ENCODE data around the gene HBS1L. TPM values are rescaled to one million over a fixed set of nuclear protein-coding genes. Genes with fewer than 3 reads are reported as not detected.

HBS1L gene
- total and polyA plus RNA-seq, 9 of the 15 experiments (the other 6 are each of a cell fraction or from before 2014, with no cell fraction given): 101 to 199 (median 145) TPM

DNA sequence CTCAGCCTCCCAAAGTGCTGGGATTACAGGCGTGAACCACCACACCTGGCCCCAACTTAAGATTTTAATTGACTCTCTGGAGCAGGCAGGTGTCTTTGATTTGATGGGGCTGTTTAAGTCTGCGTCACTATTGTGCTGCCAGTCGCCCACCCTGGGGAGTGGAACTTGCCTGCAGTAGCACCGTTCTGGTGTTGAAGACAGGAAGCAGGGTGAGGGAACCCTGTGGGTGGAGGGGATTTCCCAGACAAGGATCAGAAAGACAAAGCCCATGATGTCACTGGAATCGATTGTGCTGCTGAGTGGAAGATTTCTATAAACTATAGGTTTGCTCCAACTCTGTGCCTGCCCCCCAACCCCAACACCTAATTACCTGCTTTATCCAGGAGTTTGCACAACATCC is 115.7 kb downstream of the HBS1L start:
- Histone ChIP-seq H3K79me2 (ENCODE audit: control insufficient read depth, insufficient read depth, low read length) (no peaks in the 10 kb centered on the region), H3K9ac (ENCODE audit: insufficient read depth in 1 of 2, low read depth in 2 of 2, low read length in 2 of 2) (no peak overlapping the region; a peak in 1 of 4 replicates), H3K27me3 (ENCODE audit: control insufficient read depth in 2 of 2, insufficient read depth in 2 of 2, low read length in 2 of 2) (peaks cover 0 to 2% of the 10 kb centered on the region in 2 experiments; a peak in 1 of 5 replicates), H3K9me3 (replicated peaks; ENCODE audit: control insufficient read depth, insufficient read depth, low read depth, low read length) (no peaks in the 10 kb centered on the region), H2AFZ (ENCODE audit: low read depth, low read length) (no peak overlapping the region), H3K4me3 (no peak overlapping the region), H3K36me3 (ENCODE audit: control insufficient read depth, insufficient read depth, low read length) (no peaks in the 10 kb centered on the region), H3K4me1 (replicated peaks in 1 of 2; ENCODE audit: control insufficient read depth in 2 of 2, insufficient read depth in 2 of 2, low read length in 2 of 2) (no peaks in the 10 kb centered on the region; a peak in 1 of 5 replicates), H4K20me1 (replicated peaks; ENCODE audit: control insufficient read depth, insufficient read depth, low read length) (no peaks in the 10 kb centered on the region), H3K27ac (ENCODE audit: extremely low read depth, low read depth, low read length) (no peak overlapping the region), H3K9me1 (ENCODE audit: control insufficient read depth, insufficient read depth, low read length) (no peaks in the 10 kb centered on the region), H3K4me2 (ENCODE audit: insufficient read depth, low read length) (no peak overlapping the region)
- intact Hi-C loops (cut with micrococcal nuclease): loop anchor here (5.0 kb wide), 1 partner anchor 52 kb away; no protein-coding TSS in a partner anchor
- in situ Hi-C loops (cut with MboI): no loop called here
- FAIRE-seq (no peak), ATAC-seq (no peak), DNase-seq (ENCODE audit: extremely low read depth in 1 of 4, low spot score in 3 of 4) (no peak)
- BruUV-seq (replicated peaks): no TSS peak
- CTCF ChIA-PET (ENCODE audit: low intra/inter-chr PET ratio): interaction anchor here (2.5 kb wide), 1 partner anchor 827 kb away, joined by 15 read pairs; no protein-coding TSS in a partner anchor
- POLR2A ChIA-PET: interaction anchor here (0.6 kb wide), 1 partner anchor 9 kb away, joined by 4 read pairs; no protein-coding TSS in a partner anchor
- TF ChIP-seq EZH2 (IDR thresholded peaks at IDR 0.05; ENCODE audit: borderline replicate concordance, low read depth, low read length) (no peak), SP2 (IDR thresholded peaks at IDR 0.05; ENCODE audit: extremely low read depth, low read depth, low read length, poor library complexity, severe bottlenecking) (no peak), YBX1 (IDR thresholded peaks at IDR 0.05) (no peak), PURB (CRISPR knock-in tag; IDR thresholded peaks at IDR 0.05; ENCODE audit: low read depth) (no peak), CHCHD3 (CRISPR knock-in tag; IDR thresholded peaks at IDR 0.05) (no peak), CHD1 (IDR thresholded peaks at IDR 0.05; ENCODE audit: low read length) (no peak), CXXC5 (CRISPR knock-in tag; IDR thresholded peaks at IDR 0.05) (no peak), ZBTB8A (IDR thresholded peaks at IDR 0.05; ENCODE audit: partially characterized antibody) (no peak), CBX3 (IDR thresholded peaks at IDR 0.05; ENCODE audit: borderline replicate concordance in 1 of 2, low read length in 2 of 2) (no peak), MCM5 (IDR thresholded peaks at IDR 0.05; ENCODE audit: low read depth) (no peak), TOE1 (IDR thresholded peaks at IDR 0.05; ENCODE audit: borderline replicate concordance) (no peak), TOE1 (CRISPR knock-in tag; IDR thresholded peaks at IDR 0.05; ENCODE audit: borderline replicate concordance, low read depth) (no peak), POU5F1 (IDR thresholded peaks at IDR 0.05; ENCODE audit: borderline replicate concordance, low read depth, low read length, partially characterized antibody) (no peak), NR1H2 (CRISPR knock-in tag; IDR thresholded peaks at IDR 0.05) (no peak), ZNF507 (tag; conservative IDR thresholded peaks at IDR 0.05) (no peak), KLF16 (IDR thresholded peaks at IDR 0.05) (no peak)
- TF ChIP-seq, protein P1, sequence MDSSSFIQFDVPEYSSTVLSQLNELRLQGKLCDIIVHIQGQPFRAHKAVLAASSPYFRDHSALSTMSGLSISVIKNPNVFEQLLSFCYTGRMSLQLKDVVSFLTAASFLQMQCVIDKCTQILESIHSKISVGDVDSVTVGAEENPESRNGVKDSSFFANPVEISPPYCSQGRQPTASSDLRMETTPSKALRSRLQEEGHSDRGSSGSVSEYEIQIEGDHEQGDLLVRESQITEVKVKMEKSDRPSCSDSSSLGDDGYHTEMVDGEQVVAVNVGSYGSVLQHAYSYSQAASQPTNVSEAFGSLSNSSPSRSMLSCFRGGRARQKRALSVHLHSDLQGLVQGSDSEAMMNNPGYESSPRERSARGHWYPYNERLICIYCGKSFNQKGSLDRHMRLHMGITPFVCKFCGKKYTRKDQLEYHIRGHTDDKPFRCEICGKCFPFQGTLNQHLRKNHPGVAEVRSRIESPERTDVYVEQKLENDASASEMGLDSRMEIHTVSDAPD (CRISPR knock-in tag; IDR thresholded peaks at IDR 0.05): no peak
- TF ChIP-seq, protein P2, sequence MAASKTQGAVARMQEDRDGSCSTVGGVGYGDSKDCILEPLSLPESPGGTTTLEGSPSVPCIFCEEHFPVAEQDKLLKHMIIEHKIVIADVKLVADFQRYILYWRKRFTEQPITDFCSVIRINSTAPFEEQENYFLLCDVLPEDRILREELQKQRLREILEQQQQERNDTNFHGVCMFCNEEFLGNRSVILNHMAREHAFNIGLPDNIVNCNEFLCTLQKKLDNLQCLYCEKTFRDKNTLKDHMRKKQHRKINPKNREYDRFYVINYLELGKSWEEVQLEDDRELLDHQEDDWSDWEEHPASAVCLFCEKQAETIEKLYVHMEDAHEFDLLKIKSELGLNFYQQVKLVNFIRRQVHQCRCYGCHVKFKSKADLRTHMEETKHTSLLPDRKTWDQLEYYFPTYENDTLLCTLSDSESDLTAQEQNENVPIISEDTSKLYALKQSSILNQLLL (CRISPR knock-in tag; IDR thresholded peaks at IDR 0.05; ENCODE audit: borderline replicate concordance): no peak
- TF ChIP-seq, protein P3, sequence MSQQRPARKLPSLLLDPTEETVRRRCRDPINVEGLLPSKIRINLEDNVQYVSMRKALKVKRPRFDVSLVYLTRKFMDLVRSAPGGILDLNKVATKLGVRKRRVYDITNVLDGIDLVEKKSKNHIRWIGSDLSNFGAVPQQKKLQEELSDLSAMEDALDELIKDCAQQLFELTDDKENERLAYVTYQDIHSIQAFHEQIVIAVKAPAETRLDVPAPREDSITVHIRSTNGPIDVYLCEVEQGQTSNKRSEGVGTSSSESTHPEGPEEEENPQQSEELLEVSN (IDR thresholded peaks at IDR 0.05; ENCODE audit: borderline replicate concordance in 1 of 2, extremely low read depth in 1 of 2, insufficient read depth in 1 of 2, insufficient read length in 1 of 2, low read depth in 1 of 2, low read length in 1 of 2, poor library complexity in 1 of 2, severe bottlenecking in 1 of 2): no peak
- 20% methylated on average over 4 of the region's 5 CpGs for WGBS (ENCODE audit: insufficient coverage, low coverage, missing lambda C conversion rate)
